ENCODE data around the gene ACAP2. TPM values are rescaled to one million over a fixed set of nuclear protein-coding genes. Genes with fewer than 3 reads are reported as not detected.

The ACAP2 gene
- polyA plus RNA-seq, 3 donors, result 41.5 to 96.5 (median 71.6) TPM

GRCh38 chr3:195239121-195239520, 203.7 kb downstream of the ACAP2 start:
- H3K9ac ChIP-seq (ENCODE audit: insufficient read depth, low read length, poor library complexity, severe bottlenecking), result no peak overlapping the region
- H3K4me2 ChIP-seq (replicated peaks; ENCODE audit: extremely low read depth, low read length, poor library complexity, severe bottlenecking), result no peak overlapping the region
- no peak for DNase-seq
- H2AFZ ChIP-seq (ENCODE audit: insufficient read depth, low read depth, low read length, poor library complexity, severe bottlenecking), result no peak overlapping the region
- WGBS (ENCODE audit: insufficient coverage), result no CpG with 5 or more reads among the region's 3 CpGs
- H4K20me1 ChIP-seq (ENCODE audit: insufficient read depth, low read length), result no peaks in the 10 kb centered on the region
- peaks cover 8 to 22% of the 10 kb centered on the region in 2 donors for H3K9me3 ChIP-seq (replicated peaks in 1 of 2; ENCODE audit: control insufficient read depth in 1 of 2, insufficient read depth in 1 of 2, low read length in 2 of 2)
- H3K36me3 Mint-ChIP-seq, result peaks cover 22 to 34% of the 10 kb centered on the region in 2 donors
- H3K27me3 Mint-ChIP-seq (ENCODE audit: low read depth in 3 of 3), result no peaks in the 10 kb centered on the region
- no peaks in the 10 kb centered on the region for H3K4me1 ChIP-seq (ENCODE audit: control insufficient read depth in 1 of 2, insufficient read depth in 2 of 2, low read length in 2 of 2)
- H3K27me3 ChIP-seq (ENCODE audit: control insufficient read depth in 2 of 2, insufficient read depth in 2 of 2, low read length in 2 of 2), result no peaks in the 10 kb centered on the region
- H3K4me1 Mint-ChIP-seq, result no peaks in the 10 kb centered on the region
- H3K36me3 ChIP-seq (replicated peaks in 1 of 2; ENCODE audit: control insufficient read depth in 1 of 2, insufficient read depth in 2 of 2, low read length in 2 of 2), result no peaks in the 10 kb centered on the region
- no peak overlapping the region for H3K4me3 Mint-ChIP-seq
- peaks cover 0 to 22% (median 15%) of the 10 kb centered on the region in 7 donors for H3K9me3 Mint-ChIP-seq
- no peak overlapping the region for H3K27ac Mint-ChIP-seq
- no peaks in the 10 kb centered on the region for H3K79me2 ChIP-seq (ENCODE audit: insufficient read depth, low read length)
- intact Hi-C loops (cut with micrococcal nuclease), result loop anchor here in 1 of 2 donors (10.0 kb wide), 1 partner anchor 264 kb away; no protein-coding TSS in a partner anchor
- H3K4me3 ChIP-seq (replicated peaks in 1 of 3; ENCODE audit: low read depth in 2 of 3, low read length in 3 of 3), result no peak overlapping the region
- TF ChIP-seq, protein P1, sequence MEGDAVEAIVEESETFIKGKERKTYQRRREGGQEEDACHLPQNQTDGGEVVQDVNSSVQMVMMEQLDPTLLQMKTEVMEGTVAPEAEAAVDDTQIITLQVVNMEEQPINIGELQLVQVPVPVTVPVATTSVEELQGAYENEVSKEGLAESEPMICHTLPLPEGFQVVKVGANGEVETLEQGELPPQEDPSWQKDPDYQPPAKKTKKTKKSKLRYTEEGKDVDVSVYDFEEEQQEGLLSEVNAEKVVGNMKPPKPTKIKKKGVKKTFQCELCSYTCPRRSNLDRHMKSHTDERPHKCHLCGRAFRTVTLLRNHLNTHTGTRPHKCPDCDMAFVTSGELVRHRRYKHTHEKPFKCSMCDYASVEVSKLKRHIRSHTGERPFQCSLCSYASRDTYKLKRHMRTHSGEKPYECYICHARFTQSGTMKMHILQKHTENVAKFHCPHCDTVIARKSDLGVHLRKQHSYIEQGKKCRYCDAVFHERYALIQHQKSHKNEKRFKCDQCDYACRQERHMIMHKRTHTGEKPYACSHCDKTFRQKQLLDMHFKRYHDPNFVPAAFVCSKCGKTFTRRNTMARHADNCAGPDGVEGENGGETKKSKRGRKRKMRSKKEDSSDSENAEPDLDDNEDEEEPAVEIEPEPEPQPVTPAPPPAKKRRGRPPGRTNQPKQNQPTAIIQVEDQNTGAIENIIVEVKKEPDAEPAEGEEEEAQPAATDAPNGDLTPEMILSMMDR (IDR thresholded peaks at IDR 0.05), result no peak
- H3K27ac ChIP-seq (ENCODE audit: low read depth in 1 of 2, low read length in 2 of 2), result no peak overlapping the region

DNA sequence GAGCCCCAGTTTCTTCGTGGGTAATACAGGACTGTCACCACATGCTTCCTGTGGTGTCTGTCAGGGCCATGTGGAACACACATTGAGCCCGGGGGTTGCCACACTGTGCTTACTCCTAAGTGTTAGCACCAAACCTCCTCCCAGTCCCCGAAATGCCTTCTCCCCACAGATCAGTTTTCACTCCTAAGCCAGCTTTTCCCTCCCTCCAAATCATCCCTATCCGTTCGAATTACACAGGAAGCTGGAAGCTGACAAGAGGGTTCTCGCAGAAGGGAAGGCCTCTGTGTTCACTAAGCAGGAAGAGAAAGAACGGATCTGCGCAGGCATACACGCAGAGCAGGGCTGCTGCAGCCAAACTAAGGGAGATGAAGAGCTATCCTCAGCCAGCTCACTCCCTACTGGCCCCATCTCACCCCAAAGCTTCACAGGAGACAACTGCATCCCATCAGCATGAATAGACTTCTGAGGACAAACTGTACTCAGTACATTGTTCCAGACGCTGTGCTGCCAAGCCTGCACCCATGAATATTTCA, 204.2 kb downstream of the ACAP2 start:
- Mint-ChIP-seq H3K36me3 (peaks cover 22 to 34% of the 10 kb centered on the region in 2 donors), H3K27ac (no peak overlapping the region), H3K9me3 (peaks cover 0 to 22% (median 15%) of the 10 kb centered on the region in 7 donors), H3K4me3 (no peak overlapping the region), H3K4me1 (no peaks in the 10 kb centered on the region), H3K27me3 (ENCODE audit: low read depth in 3 of 3) (peaks cover 0 to 2% (median 0%) of the 10 kb centered on the region in 3 donors)
- Histone ChIP-seq H3K36me3 (replicated peaks in 1 of 2; ENCODE audit: control insufficient read depth in 1 of 2, insufficient read depth in 2 of 2, low read length in 2 of 2) (no peaks in the 10 kb centered on the region), H3K4me3 (replicated peaks in 1 of 3; ENCODE audit: low read depth in 2 of 3, low read length in 3 of 3) (no peak overlapping the region), H4K20me1 (ENCODE audit: insufficient read depth, low read length) (no peaks in the 10 kb centered on the region), H3K79me2 (ENCODE audit: insufficient read depth, low read length) (no peaks in the 10 kb centered on the region), H3K9ac (ENCODE audit: insufficient read depth, low read length, poor library complexity, severe bottlenecking) (no peak overlapping the region), H3K27me3 (ENCODE audit: control insufficient read depth in 2 of 2, insufficient read depth in 2 of 2, low read length in 2 of 2) (no peaks in the 10 kb centered on the region), H2AFZ (ENCODE audit: insufficient read depth, low read depth, low read length, poor library complexity, severe bottlenecking) (no peak overlapping the region), H3K9me3 (replicated peaks in 1 of 2; ENCODE audit: control insufficient read depth in 1 of 2, insufficient read depth in 1 of 2, low read length in 2 of 2) (peaks cover 8 to 22% of the 10 kb centered on the region in 2 donors), H3K4me2 (replicated peaks; ENCODE audit: extremely low read depth, low read length, poor library complexity, severe bottlenecking) (no peak overlapping the region), H3K27ac (ENCODE audit: low read depth in 1 of 2, low read length in 2 of 2) (no peak overlapping the region), H3K4me1 (ENCODE audit: control insufficient read depth in 1 of 2, insufficient read depth in 2 of 2, low read length in 2 of 2) (no peaks in the 10 kb centered on the region)
- intact Hi-C loops (cut with micrococcal nuclease), result loop anchor here in 1 of 2 donors (10.0 kb wide), 1 partner anchor 264 kb away; no protein-coding TSS in a partner anchor
- TF ChIP-seq, protein P1 (IDR thresholded peaks at IDR 0.05), result no peak
- 70% methylated on average over 5 of the region's 10 CpGs for WGBS (ENCODE audit: insufficient coverage)
- peak in 1 of 3 donors; percentile 0 for DNase-seq
